Stimulated activated naive B cell treated with anti-CD40 and anti-IgM and Interleukin-4, amounts not matched to agents 10 μg/mL and 1 μg/mL and 100 μg/mL, for 72 hours (primary cell): ENCODE results near the gene CHTF18.
"Not testable (repeated sequence)": the region's sequence is repeated elsewhere in the genome, so short reads cannot be mapped to it uniquely, and the experiment has no call there.

Experiments
- ATAC-seq, 2 donors: fragments of 150-1000 bp; cut with Tn5 transposase; replicated peaks; 2 replicates each; pipeline ENCODE4 v1.10.0; 2021; ENCODE audit warnings: moderate library complexity in 1 of 2
- DNase-seq: peaks from one replicate; pipeline ENCODE4 v3.0.0; 2021
- H3K27ac Mint-ChIP-seq: one replicate; pipeline ENCODE4 v1.8.0; 2022; ENCODE audit warnings: mild to moderate bottlenecking, mixed read lengths
- H3K27me3 Mint-ChIP-seq, 2 donors: one replicate each; pipeline ENCODE4 v1.8.0; 2022; ENCODE audit warnings: mixed read lengths in 2 of 2
- H3K36me3 Mint-ChIP-seq, 2 donors: one replicate each; pipeline ENCODE4 v1.8.0; 2022; ENCODE audit warnings: mixed read lengths in 2 of 2, mild to moderate bottlenecking in 1 of 2
- H3K4me1 Mint-ChIP-seq, 2 donors: one replicate each; pipeline ENCODE4 v1.8.0; 2022; ENCODE audit warnings: mixed read lengths in 2 of 2, mild to moderate bottlenecking in 1 of 2
- H3K4me3 Mint-ChIP-seq, 2 donors: one replicate each; pipeline ENCODE4 v1.8.0; 2022; ENCODE audit warnings: mild to moderate bottlenecking in 2 of 2, mixed read lengths in 2 of 2, moderate library complexity in 1 of 2
- H3K9me3 Mint-ChIP-seq, 2 donors: one replicate each; pipeline ENCODE4 v1.8.0; 2022; ENCODE audit warnings: mixed read lengths in 2 of 2, mild to moderate bottlenecking in 1 of 2

CHTF18 gene

GRCh38 chr16:764848-765487, 23.5 kb upstream of the CHTF18 start:
- DNase-seq (no peak), ATAC-seq (no peak)
- Mint-ChIP-seq H3K4me1 (no peaks in the 10 kb centered on the region), H3K4me3 (no peak overlapping the region), H3K27me3 (peaks cover 7 to 12% of the 10 kb centered on the region in 2 donors), H3K9me3 (no peaks in the 10 kb centered on the region), H3K27ac (no peak overlapping the region), H3K36me3 (no peaks in the 10 kb centered on the region)

GRCh38 chr16:765488-765865, 22.9 kb upstream of the CHTF18 start:
- H3K4me3 Mint-ChIP-seq = no peak overlapping the region

GRCh38 chr16:766008-766819, 22.2 kb upstream of the CHTF18 start:
- H3K27me3 Mint-ChIP-seq = peaks cover 6 to 7% of the 10 kb centered on the region in 2 donors
- H3K9me3 Mint-ChIP-seq = no peaks in the 10 kb centered on the region
- H3K4me3 Mint-ChIP-seq = no peak overlapping the region
- no peak overlapping the region for H3K27ac Mint-ChIP-seq
- H3K4me1 Mint-ChIP-seq = no peaks in the 10 kb centered on the region
- H3K36me3 Mint-ChIP-seq = no peaks in the 10 kb centered on the region
- no peak for ATAC-seq
- DNase-seq = no peak

More at GRCh38 chr16:765488-765865, 22.9 kb upstream of the CHTF18 start:
- Mint-ChIP-seq H3K27ac (no peak overlapping the region), H3K9me3 (no peaks in the 10 kb centered on the region), H3K4me1 (no peaks in the 10 kb centered on the region), H3K36me3 (no peaks in the 10 kb centered on the region), H3K27me3 (peaks cover 7 to 12% of the 10 kb centered on the region in 2 donors)
- no peak for DNase-seq
- no peak for ATAC-seq

- ATAC-seq = no peak
- Mint-ChIP-seq H3K4me1 (no peaks in the 10 kb centered on the region), H3K27ac (no peak overlapping the region), H3K9me3 (no peaks in the 10 kb centered on the region), H3K27me3 (peaks cover 0 to 11% of the 10 kb centered on the region in 2 donors), H3K4me3 (no peak overlapping the region), H3K36me3 (no peaks in the 10 kb centered on the region)
- no peak for DNase-seq
Measured at GRCh38 chr16:766820-767640, 21.4 kb upstream of the CHTF18 start.

GRCh38 chr16:767743-768235, 20.6 kb upstream of the CHTF18 start:
- Mint-ChIP-seq H3K4me1 (no peaks in the 10 kb centered on the region), H3K4me3 (no peak overlapping the region), H3K27ac (no peak overlapping the region), H3K36me3 (no peaks in the 10 kb centered on the region), H3K9me3 (no peaks in the 10 kb centered on the region), H3K27me3 (peaks cover 0 to 9% of the 10 kb centered on the region in 2 donors)
- DNase-seq (no peak), ATAC-seq (no peak)

GRCh38 chr16:768428-768827, 20.0 kb upstream of the CHTF18 start:
- H3K36me3 Mint-ChIP-seq = no peaks in the 10 kb centered on the region
- ATAC-seq = no peak
- no peaks in the 10 kb centered on the region for H3K4me1 Mint-ChIP-seq

GRCh38 chr16:769184-769784, 19.1 kb upstream of the CHTF18 start:
- Mint-ChIP-seq H3K4me1 (no peaks in the 10 kb centered on the region), H3K36me3 (no peaks in the 10 kb centered on the region), H3K27me3 (peaks cover 0 to 4% of the 10 kb centered on the region in 2 donors), H3K4me3 (no peak overlapping the region), H3K9me3 (no peaks in the 10 kb centered on the region), H3K27ac (peak overlapping the region; percentile 47)
- no peak for ATAC-seq
- DNase-seq = no peak

More at GRCh38 chr16:768428-768827, 20.0 kb upstream of the CHTF18 start:
- DNase-seq = no peak
- no peaks in the 10 kb centered on the region for H3K9me3 Mint-ChIP-seq
- no peak overlapping the region for H3K27ac Mint-ChIP-seq
- H3K27me3 Mint-ChIP-seq = peaks cover 0 to 8% of the 10 kb centered on the region in 2 donors
- H3K4me3 Mint-ChIP-seq = no peak overlapping the region

GRCh38 chr16:769934-770333, 18.5 kb upstream of the CHTF18 start:
- ATAC-seq (no peak), DNase-seq (no peak)
- Mint-ChIP-seq H3K9me3 (no peaks in the 10 kb centered on the region), H3K4me3 (no peak overlapping the region), H3K36me3 (no peaks in the 10 kb centered on the region), H3K4me1 (no peaks in the 10 kb centered on the region), H3K27ac (no peak overlapping the region), H3K27me3 (peaks cover 0 to 4% of the 10 kb centered on the region in 2 donors)

- Mint-ChIP-seq H3K4me3 (no peak overlapping the region), H3K36me3 (no peaks in the 10 kb centered on the region), H3K9me3 (no peaks in the 10 kb centered on the region), H3K4me1 (no peaks in the 10 kb centered on the region), H3K27ac (no peak overlapping the region), H3K27me3 (peaks cover 0 to 4% of the 10 kb centered on the region in 2 donors)
- DNase-seq = no peak
- no peak for ATAC-seq
Measured at GRCh38 chr16:770411-770810, 18.0 kb upstream of the CHTF18 start.

GRCh38 chr16:772959-773358, 15.5 kb upstream of the CHTF18 start:
- no peaks in the 10 kb centered on the region for H3K9me3 Mint-ChIP-seq
- no peak overlapping the region for H3K27ac Mint-ChIP-seq
- no peak for DNase-seq
- no peak for ATAC-seq
- H3K4me1 Mint-ChIP-seq = peaks cover 0 to 2% of the 10 kb centered on the region in 2 donors
- no peak overlapping the region for H3K4me3 Mint-ChIP-seq
- H3K36me3 Mint-ChIP-seq = no peaks in the 10 kb centered on the region
- H3K27me3 Mint-ChIP-seq = peaks cover 8 to 11% of the 10 kb centered on the region in 2 donors

- Mint-ChIP-seq H3K36me3 (no peaks in the 10 kb centered on the region), H3K4me1 (peaks cover 0 to 2% of the 10 kb centered on the region in 2 donors), H3K9me3 (no peaks in the 10 kb centered on the region), H3K27ac (no peak overlapping the region), H3K27me3 (peaks cover 8 to 12% of the 10 kb centered on the region in 2 donors), H3K4me3 (no peak overlapping the region)
- DNase-seq (no peak), ATAC-seq (no peak)
Measured at GRCh38 chr16:774086-775001, 14.1 kb upstream of the CHTF18 start.

- Mint-ChIP-seq H3K4me1 (peaks cover 0 to 2% of the 10 kb centered on the region in 2 donors), H3K27ac (no peak overlapping the region), H3K9me3 (no peaks in the 10 kb centered on the region), H3K36me3 (no peaks in the 10 kb centered on the region), H3K27me3 (peaks cover 9 to 15% of the 10 kb centered on the region in 2 donors), H3K4me3 (no peak overlapping the region)
- ATAC-seq = no peak
- no peak for DNase-seq
Measured at GRCh38 chr16:775236-775796, 13.1 kb upstream of the CHTF18 start.

GRCh38 chr16:776298-776697, 12.1 kb upstream of the CHTF18 start:
- not testable (repeated sequence) for H3K36me3 Mint-ChIP-seq, H3K9me3 Mint-ChIP-seq, DNase-seq, H3K4me3 Mint-ChIP-seq, H3K4me1 Mint-ChIP-seq, H3K27ac Mint-ChIP-seq, ATAC-seq
- H3K27me3 Mint-ChIP-seq = peaks cover 14 to 21% of the 10 kb centered on the region in 2 donors
